Heart right ventricle (tissue), 16 donors: ENCODE measurements around the gene TEDC1. TPM values are rescaled to one million over a fixed set of nuclear protein-coding genes. Genes with fewer than 3 reads are reported as not detected.
"Not testable (repeated sequence)": the region's sequence is repeated elsewhere in the genome, so short reads cannot be mapped to it uniquely, and the experiment has no call there.

Experiments used
- ATAC-seq, 8 donors: fragments of 200-7000 bp; cut with Tn5 transposase; one replicate each; pipeline ENCODE4 v1.9.1; 2020; ENCODE audit warnings: mild to moderate bottlenecking in 8 of 8, moderate library complexity in 8 of 8, moderate number of reproducible peaks in 1 of 8
- DNase-seq, 2 donors: peaks; one replicate each; pipeline ENCODE4 v3.0.0-alpha.2; 2020
- H3K27ac ChIP-seq, 10 donors: fragments of 200-600 bp; sonication (generic) in 2 of 10; one replicate each; pipeline versions ENCODE4 v1.5.0 to v1.8.0; 2020 to 2022; ENCODE audit warnings: mild to moderate bottlenecking in 3 of 10
- H3K27me3 ChIP-seq, 7 donors: fragments of 200-600 bp; one replicate each; pipeline ENCODE4 v1.8.0; 2021 to 2022; ENCODE audit warnings: mild to moderate bottlenecking in 2 of 7
- H3K36me3 ChIP-seq, 9 donors: fragments of 200-600 bp; sonication (generic) in 1 of 9; one replicate each; pipeline versions ENCODE4 v1.5.0 to v1.8.0; 2020 to 2022; ENCODE audit warnings: mild to moderate bottlenecking in 2 of 9
- H3K4me1 ChIP-seq, 9 donors: fragments of 200-600 bp; sonication (generic) in 1 of 9; one replicate each; pipeline versions ENCODE4 v1.5.0 to v1.8.0; 2020 to 2022; ENCODE audit warnings: mild to moderate bottlenecking in 4 of 9
- H3K4me3 ChIP-seq, 10 donors: fragments of 200-600 bp; sonication (generic) in 2 of 10; one replicate each; pipeline versions ENCODE4 v1.5.0 to v1.8.0; 2020 to 2022; ENCODE audit warnings: mild to moderate bottlenecking in 7 of 10, moderate library complexity in 2 of 10
- H3K9me3 ChIP-seq, 11 donors: fragments of 200-600 bp in 10 of 11; sonication (generic) in 2 of 11; one replicate each; pipeline versions ENCODE4 v1.5.0 to v1.8.0; 2013 to 2022; ENCODE audit warnings: mild to moderate bottlenecking in 2 of 11, control low read depth in 1 of 11, moderate library complexity in 1 of 11
- CTCF ChIP-seq, 9 donors: fragments of 200-600 bp; sonication (generic) in 2 of 9; IDR thresholded peaks; one replicate each; pipeline versions ENCODE4 v1.5.0 to v1.8.0; 2021 to 2022; ENCODE audit warnings: antibody characterized with exemption in 9 of 9, mild to moderate bottlenecking in 5 of 9, moderate library complexity in 1 of 9
- WGBS, 2 donors: extraction: QIAGEN DNeasy Blood & Tissue Kit; methylation state at CpG; one replicate each; pipeline ENCODE4 v1.1.7; 2013; ENCODE audit warnings: inconsistent platforms in 1 of 2; 5-methylcytosine and 5-hydroxymethylcytosine counted together
- intact Hi-C, 10 donors: fragments of 100-400 bp; cut with DNase I; formaldehyde crosslinking; loops; one replicate each; pipeline versions ENCODE4 v1.11.1 to v1.14.2; 2022
- polyA plus RNA-seq, 2 donors: library from polyadenylated mRNA; stranded (reverse); fragments of 200-250 nt; gene quantifications; one replicate each; pipeline ENCODE4 v1.2.3, GENCODE V29; 2013
- total RNA-seq, 10 donors: library from RNA; stranded (reverse); fragmentation: NEBNext Ultra II Directional in 3 of 10; extraction: Animal tissue kit (Norgen Biotek cat#: 25700) in 3 of 10; gene quantifications; one replicate each; pipeline versions ENCODE4 v1.2.1 to v1.2.4, GENCODE V29; 2021 to 2023
- donor health status: Arrhythmogenic right ventricular cardiomyopathy.
- donor health status: ischemic (EF 13 %, LVEDD 7.1; RV severe dilation, severe dysfunction).
- donor health status: healthy with polysubstance abuse.
- donor health status: DM: no; HTN: yes; CAD: no.
- donor health status: DM: no; HTN: no; CAD: no.
- donor health status: ischemic (EF 25% LVEDD 6.9; RV normal size, moderate dysfunction).
- donor health status: ischemic (EF 25% LVEDD 5.7; RV mildly dilated, moderate dysfunction).
- donor health status: healthy.
- donor health status: DM: yes; HTN: yes; CAD: no.
- donor health status: Ischemic cardiomyopathy.
- donor health status: ischemic (EF 35%, LVEDD 5.7; RV mildly dilated, moderate dysfunction).
- donor health status: nonischemic (EF 11% LVEDD 7.7; RV severe dilation, severe dysfunction).
- donor health status: DM: yes; HTN: yes; CAD: no.
- donor health status: PGD.
- donor health status: ischemic (EF 29% LVEDD 5.4; RV normal size, mild dysfunction).
- donor health status: nonischemic (EF 23%, LVEDD 6.1; RV moderate dilation, normal function).

Gene TEDC1
- total and polyA plus RNA-seq, 12 donors = 2.3 to 10.0 (median 4.4) TPM

DNA sequence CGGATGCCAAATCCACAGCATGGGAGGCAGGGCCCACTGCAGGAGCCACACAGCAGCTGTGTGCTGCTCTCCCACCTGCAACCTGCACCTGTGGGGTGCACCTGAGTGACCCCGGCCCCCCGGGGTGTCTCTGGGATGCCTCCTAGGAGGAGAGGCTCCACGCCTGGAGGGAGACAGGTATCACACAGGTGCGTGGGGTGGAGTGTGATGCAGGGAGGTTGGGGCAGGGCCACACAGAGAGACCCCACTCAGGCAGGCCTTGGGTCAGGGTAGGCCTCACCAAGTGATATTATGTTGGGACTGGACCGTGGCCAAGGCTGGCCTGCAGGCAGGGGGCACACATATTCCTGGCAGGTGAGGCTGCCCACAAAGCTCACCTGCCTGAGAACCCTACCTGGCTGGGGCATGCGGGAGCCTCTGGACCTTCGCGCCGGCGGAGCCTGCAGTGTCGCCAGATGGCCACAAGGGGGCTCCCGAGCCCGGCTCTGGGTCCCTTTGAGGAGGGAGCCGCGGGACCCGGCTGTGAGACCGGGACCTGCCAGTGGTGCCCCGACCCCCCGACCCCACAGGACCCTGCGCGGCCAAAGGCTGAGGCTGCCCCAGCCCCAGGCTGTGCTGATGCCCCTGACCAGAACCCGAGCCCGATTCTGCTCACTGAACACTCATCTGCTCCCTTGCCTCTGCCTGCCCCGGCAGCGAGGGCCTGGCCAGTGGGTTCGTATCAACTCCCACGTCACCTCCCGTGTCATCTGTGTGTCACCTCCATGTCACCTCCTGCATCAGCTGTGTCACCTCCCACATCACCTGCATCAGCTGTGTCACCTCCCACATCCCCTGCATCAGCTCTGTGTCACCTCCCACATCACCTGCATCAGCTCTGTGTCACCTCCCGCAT, 46.8 kb downstream of the TEDC1 start:
- peak; percentile 48 to 76 (median 67) for ATAC-seq
- peaks cover 0 to 9% (median 6%) of the 10 kb centered on the region in 11 donors for H3K9me3 ChIP-seq
- peak; percentile 54 to 67 for DNase-seq
- H3K27ac ChIP-seq = no peak overlapping the region
- H3K27me3 ChIP-seq = peaks cover 0 to 36% (median 18%) of the 10 kb centered on the region in 7 donors
- H3K4me3 ChIP-seq = no peak overlapping the region
- H3K36me3 ChIP-seq = no peaks in the 10 kb centered on the region
- 23 to 25% methylated on average over 30 of the region's 30 CpGs for WGBS, 2 donors
- peaks cover 0 to 7% (median 4%) of the 10 kb centered on the region in 9 donors for H3K4me1 ChIP-seq
- TF ChIP-seq CTCF (IDR thresholded peaks at IDR 0.05) = peak; percentile 96 to 99 (median 98)
- intact Hi-C loops = no loop called here

- H3K9me3 ChIP-seq = peaks cover 0 to 16% (median 13%) of the 10 kb centered on the region in 11 donors
- H3K27ac ChIP-seq = no peak overlapping the region
- DNase-seq (no peak), ATAC-seq (no peak)
- H3K27me3 ChIP-seq = peaks cover 0 to 36% (median 18%) of the 10 kb centered on the region in 7 donors
- no peaks in the 10 kb centered on the region for H3K36me3 ChIP-seq
- no peak overlapping the region for H3K4me3 ChIP-seq
- no peak for TF ChIP-seq CTCF (IDR thresholded peaks at IDR 0.05)
- H3K4me1 ChIP-seq = peaks cover 0 to 7% (median 4%) of the 10 kb centered on the region in 9 donors
- 77 to 83% methylated on average over 23 of the region's 23 CpGs for WGBS, 2 donors
- intact Hi-C loops = no loop called here
Measured at GRCh38 chr14:105538481-105539049, 47.5 kb downstream of the TEDC1 start.

GRCh38 chr14:105540811-105541210, 49.8 kb downstream of the TEDC1 start:
- TF ChIP-seq CTCF (IDR thresholded peaks at IDR 0.05) = no peak
- Histone ChIP-seq H3K9me3 (peaks cover 0 to 23% (median 14%) of the 10 kb centered on the region in 11 donors), H3K27ac (no peak overlapping the region), H3K4me3 (no peak overlapping the region), H3K4me1 (peaks cover 0 to 7% (median 4%) of the 10 kb centered on the region in 9 donors), H3K36me3 (no peaks in the 10 kb centered on the region), H3K27me3 (peaks cover 0 to 29% (median 16%) of the 10 kb centered on the region in 7 donors)
- ATAC-seq (no peak), DNase-seq (no peak)
- intact Hi-C loops = no loop called here
- WGBS, 2 donors = 82 to 83% methylated on average over 9 of the region's 9 CpGs

DNA sequence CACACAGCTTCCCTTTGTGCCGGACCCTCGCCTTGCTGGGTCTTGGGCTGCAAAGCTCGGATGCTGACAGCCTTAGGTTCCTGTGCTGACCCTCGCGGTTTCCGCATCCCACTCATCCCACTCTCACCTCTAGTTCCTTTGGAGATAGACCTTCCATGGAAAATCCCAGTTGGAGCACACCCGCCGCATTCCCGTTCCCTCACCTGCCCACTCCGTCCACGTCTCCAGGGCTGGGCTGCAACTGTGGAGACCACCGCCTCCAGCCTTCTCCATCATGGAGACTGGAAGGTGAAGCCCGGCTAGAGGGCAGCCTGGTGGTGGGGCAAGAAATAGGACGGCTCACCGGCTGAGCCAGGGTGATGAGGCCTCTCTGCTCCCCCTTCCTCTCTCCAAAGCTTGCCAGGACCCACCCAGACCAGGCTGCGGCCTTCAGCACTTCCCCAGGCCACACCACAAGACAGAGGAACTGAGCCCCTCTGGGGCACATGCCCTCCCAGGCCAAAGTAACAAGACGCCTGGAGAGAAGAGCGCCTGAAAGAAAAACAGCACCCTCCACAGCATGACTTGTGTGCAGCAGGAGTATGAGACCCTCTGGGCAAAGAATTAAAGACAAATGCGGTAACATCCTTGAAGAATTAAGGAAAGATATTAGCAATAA, 50.3 kb downstream of the TEDC1 start:
- intact Hi-C loops = no loop called here
- Histone ChIP-seq H3K36me3 (no peaks in the 10 kb centered on the region), H3K27me3 (peaks cover 0 to 23% (median 16%) of the 10 kb centered on the region in 7 donors), H3K27ac (no peak overlapping the region), H3K4me1 (peaks cover 0 to 7% (median 4%) of the 10 kb centered on the region in 9 donors), H3K4me3 (no peak overlapping the region), H3K9me3 (peaks cover 0 to 23% (median 14%) of the 10 kb centered on the region in 11 donors)
- DNase-seq (no peak), ATAC-seq (no peak)
- TF ChIP-seq CTCF (IDR thresholded peaks at IDR 0.05) = no peak
- 83 to 85% methylated on average over 19 of the region's 19 CpGs for WGBS, 2 donors

DNA sequence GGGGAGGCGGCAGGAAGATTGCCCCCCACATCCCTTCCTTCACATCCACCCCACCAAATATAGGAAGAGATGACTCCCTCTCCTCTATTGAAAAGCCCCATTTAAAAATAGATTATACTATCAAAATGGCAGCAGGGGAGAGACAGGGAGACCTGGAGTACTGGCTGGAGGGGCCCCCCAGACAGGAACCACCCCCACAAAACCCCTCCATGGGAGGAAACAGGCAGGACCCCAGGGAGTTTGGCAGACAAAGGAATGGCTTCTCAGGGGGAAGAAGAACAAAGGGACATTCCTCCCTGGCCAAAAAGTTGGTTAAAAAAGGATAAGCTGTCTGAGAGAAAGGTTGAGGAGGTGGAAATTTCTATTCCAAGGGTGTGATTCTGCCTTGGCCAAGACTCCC, 54.6 kb downstream of the TEDC1 start:
- peaks cover 0 to 23% (median 14%) of the 10 kb centered on the region in 11 donors for H3K9me3 ChIP-seq
- 31 to 68% methylated on average over 1 of the region's 1 CpG for WGBS, 2 donors
- DNase-seq, H3K36me3 ChIP-seq, H3K27me3 ChIP-seq, H3K27ac ChIP-seq, intact Hi-C loops, H3K4me3 ChIP-seq, H3K4me1 ChIP-seq: not testable (repeated sequence)
- ATAC-seq = peak in 2 of 8 donors; percentile 51 to 65

GRCh38 chr14:105546410-105546809, 55.4 kb downstream of the TEDC1 start:
- not testable (repeated sequence) for H3K36me3 ChIP-seq
- WGBS, 2 donors = 89 to 95% methylated on average over 5 to 9 of the region's 20 CpGs
- peak in 3 of 8 donors; percentile 7 to 27 (median 24) for ATAC-seq

More at GRCh38 chr14:105546410-105546809, 55.4 kb downstream of the TEDC1 start:
- H3K4me3 ChIP-seq, DNase-seq, H3K4me1 ChIP-seq, H3K27ac ChIP-seq, intact Hi-C loops: not testable (repeated sequence)
- Histone ChIP-seq H3K9me3 (peaks cover 0 to 23% (median 14%) of the 10 kb centered on the region in 11 donors), H3K27me3 (peaks cover 0 to 12% (median 0%) of the 10 kb centered on the region in 7 donors)
